Endodermal cell (in vitro differentiated cells): Measurements from ENCODE around the gene GCLC. TPM values are rescaled to one million over a fixed set of nuclear protein-coding genes. Genes with fewer than 3 reads are reported as not detected.

Experiments used
- DNase-seq: peaks from one replicate; pipeline ENCODE4 v3.0.0-alpha.2; 2017
- H3K27ac ChIP-seq: 2 replicates; pipeline ENCODE4 v1.5.1; 2013; ENCODE audit warnings: mild to moderate bottlenecking, low read depth, low read length, moderate library complexity
- H3K27me3 ChIP-seq: 2 replicates; pipeline ENCODE4 v1.6.1; 2013; ENCODE audit warnings: mild to moderate bottlenecking, low read length, moderate library complexity; ENCODE audit not compliant: insufficient read depth, control insufficient read depth, poor library complexity, severe bottlenecking
- H3K36me3 ChIP-seq: 2 replicates; pipeline ENCODE4 v1.7.0; 2013; ENCODE audit warnings: mild to moderate bottlenecking, low read length, moderate library complexity; ENCODE audit not compliant: control insufficient read depth, insufficient read depth
- H3K4me1 ChIP-seq: one replicate; pipeline ENCODE4 v1.7.0; 2013; ENCODE audit warnings: low read length; ENCODE audit not compliant: control insufficient read depth, insufficient read depth
- H3K4me3 ChIP-seq: 2 replicates; pipeline ENCODE4 v1.5.1; 2013; ENCODE audit warnings: mild to moderate bottlenecking, low read length, moderate library complexity
- H3K9ac ChIP-seq: 2 replicates; pipeline ENCODE4 v1.6.1; 2013; ENCODE audit warnings: mild to moderate bottlenecking, low read length, moderate library complexity; ENCODE audit not compliant: poor library complexity, severe bottlenecking; ENCODE audit errors: extremely low read depth
- H3K9me3 ChIP-seq: 2 replicates; pipeline ENCODE4 v1.6.1; 2013; ENCODE audit warnings: mild to moderate bottlenecking, low read length, moderate library complexity; ENCODE audit not compliant: control insufficient read depth
- H3K27ac Mint-ChIP-seq: 2 replicates; pipeline ENCODE4 v1.8.0; 2020; ENCODE audit warnings: mixed read lengths
- H3K27me3 Mint-ChIP-seq: 2 replicates; pipeline ENCODE4 v1.8.0; 2021; ENCODE audit warnings: mild to moderate bottlenecking, mixed read lengths; ENCODE audit not compliant: insufficient read depth
- H3K36me3 Mint-ChIP-seq: 2 replicates; pipeline ENCODE4 v1.8.0; 2020; ENCODE audit warnings: low read depth, mixed read lengths
- H3K4me1 Mint-ChIP-seq: 2 replicates; pipeline ENCODE4 v1.8.0; 2020; ENCODE audit warnings: mixed read lengths
- H3K4me3 Mint-ChIP-seq: 2 replicates; pipeline ENCODE4 v1.8.0; 2020; ENCODE audit warnings: mild to moderate bottlenecking, moderate library complexity, mixed read lengths
- H3K9me3 Mint-ChIP-seq: 2 replicates; pipeline ENCODE4 v1.8.0; 2020; ENCODE audit warnings: mild to moderate bottlenecking, mixed read lengths
- WGBS, 2 experiments: methylation state at CpG; one replicate each; pipeline versions ENCODE4 v1.1.5 to v1.1.7; 2013; ENCODE audit warnings: missing lambda C conversion rate in 2 of 2, mixed read lengths in 1 of 2; ENCODE audit not compliant: insufficient coverage in 1 of 2, insufficient read length in 1 of 2; 5-methylcytosine and 5-hydroxymethylcytosine counted together
- total RNA-seq, 2 donors: library from RNA; stranded (reverse); fragmentation: NEBNext Ultra II Directional in 1 of 2; extraction: Animal tissue kit (Norgen Biotek cat#: 25700) in 1 of 2; gene quantifications; 2 replicates in 1 of 2; 3 replicates in 1 of 2; pipeline ENCODE4 v1.2.1, GENCODE V29; 2021
- TF ChIP-seq, protein P1 (sequence below): fragments of 200-600 bp; sonication (generic); conservative IDR thresholded peaks from 2 replicates; pipeline ENCODE4 v1.5.0; 2021; ENCODE audit warnings: antibody characterized with exemption, mild to moderate bottlenecking

The GCLC gene
- total RNA-seq, 2 donors from 2014 or later, result 44.7 to 57.7 TPM

DNA sequence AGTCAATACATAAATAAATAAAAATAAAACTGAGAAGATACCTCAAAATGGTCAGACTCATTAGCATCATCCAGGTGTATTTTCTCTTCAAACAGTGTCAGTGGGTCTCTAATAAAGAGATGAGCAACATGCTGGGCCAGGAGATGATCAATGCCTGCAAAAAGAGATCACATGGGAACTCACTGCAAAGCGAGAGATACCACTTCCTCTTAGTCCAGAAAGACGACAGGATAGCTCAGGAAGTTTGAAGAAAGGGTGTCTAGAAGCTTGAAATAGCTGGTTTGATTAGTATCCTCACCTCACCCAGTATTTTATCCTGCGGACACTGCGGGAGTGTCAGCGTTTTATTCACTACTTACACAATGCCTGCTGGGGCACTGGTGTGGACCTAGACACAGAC is 38.0 kb downstream of the GCLC start:
- no peak overlapping the region for H3K27ac Mint-ChIP-seq
- Histone ChIP-seq H3K27me3 (no peaks in the 10 kb centered on the region), H3K4me3 (no peak overlapping the region), H3K27ac (no peak overlapping the region), H3K9me3 (no peaks in the 10 kb centered on the region), H3K36me3 (peaks cover 83% of the 10 kb centered on the region), H3K9ac (no peak overlapping the region), H3K4me1 (no peaks in the 10 kb centered on the region)
- H3K9me3 Mint-ChIP-seq, result no peaks in the 10 kb centered on the region
- DNase-seq, result no peak
- peaks cover 7% of the 10 kb centered on the region for H3K4me1 Mint-ChIP-seq
- 88 to 96% methylated on average over 4 to 5 of the region's 5 CpGs for WGBS, 2 experiments
- H3K4me3 Mint-ChIP-seq, result no peak overlapping the region
- H3K27me3 Mint-ChIP-seq, result no peaks in the 10 kb centered on the region
- peaks cover 80% of the 10 kb centered on the region for H3K36me3 Mint-ChIP-seq
- TF ChIP-seq, protein P1, sequence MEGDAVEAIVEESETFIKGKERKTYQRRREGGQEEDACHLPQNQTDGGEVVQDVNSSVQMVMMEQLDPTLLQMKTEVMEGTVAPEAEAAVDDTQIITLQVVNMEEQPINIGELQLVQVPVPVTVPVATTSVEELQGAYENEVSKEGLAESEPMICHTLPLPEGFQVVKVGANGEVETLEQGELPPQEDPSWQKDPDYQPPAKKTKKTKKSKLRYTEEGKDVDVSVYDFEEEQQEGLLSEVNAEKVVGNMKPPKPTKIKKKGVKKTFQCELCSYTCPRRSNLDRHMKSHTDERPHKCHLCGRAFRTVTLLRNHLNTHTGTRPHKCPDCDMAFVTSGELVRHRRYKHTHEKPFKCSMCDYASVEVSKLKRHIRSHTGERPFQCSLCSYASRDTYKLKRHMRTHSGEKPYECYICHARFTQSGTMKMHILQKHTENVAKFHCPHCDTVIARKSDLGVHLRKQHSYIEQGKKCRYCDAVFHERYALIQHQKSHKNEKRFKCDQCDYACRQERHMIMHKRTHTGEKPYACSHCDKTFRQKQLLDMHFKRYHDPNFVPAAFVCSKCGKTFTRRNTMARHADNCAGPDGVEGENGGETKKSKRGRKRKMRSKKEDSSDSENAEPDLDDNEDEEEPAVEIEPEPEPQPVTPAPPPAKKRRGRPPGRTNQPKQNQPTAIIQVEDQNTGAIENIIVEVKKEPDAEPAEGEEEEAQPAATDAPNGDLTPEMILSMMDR, result no peak

DNA sequence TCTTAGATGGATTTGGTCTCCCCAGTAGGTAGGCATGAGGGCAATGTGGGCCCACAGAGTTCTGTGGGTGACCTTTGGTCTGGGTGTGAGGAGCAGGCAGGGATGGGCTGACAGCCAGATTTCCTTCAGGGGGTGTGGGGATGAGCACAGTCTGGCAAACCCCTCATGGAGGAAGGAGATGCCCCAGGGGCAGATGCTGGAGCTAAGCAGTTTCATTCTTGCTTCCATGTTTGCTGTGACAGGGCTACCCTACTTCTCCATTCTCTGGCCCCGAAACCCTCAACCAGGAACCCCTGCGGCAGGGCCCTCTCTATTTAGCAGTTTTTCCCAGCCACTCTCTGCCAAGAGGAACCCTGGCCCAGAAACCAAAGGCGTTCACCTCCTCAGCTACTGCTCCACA is 40.4 kb downstream of the GCLC start:
- Histone ChIP-seq H3K9ac (no peak overlapping the region), H3K27me3 (no peaks in the 10 kb centered on the region), H3K27ac (no peak overlapping the region), H3K36me3 (peaks cover 88% of the 10 kb centered on the region), H3K4me1 (no peaks in the 10 kb centered on the region), H3K4me3 (no peak overlapping the region), H3K9me3 (no peaks in the 10 kb centered on the region)
- Mint-ChIP-seq H3K9me3 (no peaks in the 10 kb centered on the region), H3K27me3 (no peaks in the 10 kb centered on the region), H3K4me3 (no peak overlapping the region), H3K27ac (no peak overlapping the region), H3K4me1 (peaks cover 7% of the 10 kb centered on the region), H3K36me3 (peaks cover 80% of the 10 kb centered on the region)
- TF ChIP-seq, protein P1, result no peak
- 83 to 91% methylated on average over 1 to 3 of the region's 3 CpGs for WGBS, 2 experiments
- no peak for DNase-seq

DNA sequence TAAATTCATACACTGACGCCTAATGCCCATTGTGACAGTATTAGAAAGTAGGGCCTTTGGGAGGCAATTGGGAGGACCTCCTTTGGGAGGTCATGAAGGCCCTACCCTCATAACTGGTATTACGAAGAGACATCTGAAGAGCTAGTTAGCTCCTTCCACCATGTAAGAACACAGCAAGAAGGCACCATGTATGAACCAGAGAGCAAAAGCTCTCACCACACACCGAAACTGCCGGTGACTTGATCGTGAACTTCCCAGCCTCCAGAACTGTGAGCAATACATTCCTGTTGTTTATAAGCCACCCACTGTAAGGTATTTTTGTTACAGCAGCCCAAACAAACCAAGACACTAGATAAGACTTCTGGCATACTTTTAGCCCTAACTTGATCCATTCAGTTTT is 41.8 kb downstream of the GCLC start:
- 91 to 100% methylated on average over 2 to 5 of the region's 5 CpGs for WGBS, 2 experiments

More for the DNA sequence above, 41.8 kb downstream of the GCLC start:
- peaks cover 93% of the 10 kb centered on the region for H3K36me3 ChIP-seq
- no peak overlapping the region for H3K4me3 Mint-ChIP-seq
- no peak for DNase-seq
- no peaks in the 10 kb centered on the region for H3K27me3 ChIP-seq
- H3K4me1 ChIP-seq, result peaks cover 3% of the 10 kb centered on the region
- no peak overlapping the region for H3K27ac Mint-ChIP-seq
- H3K27ac ChIP-seq, result no peak overlapping the region
- H3K9me3 Mint-ChIP-seq, result no peaks in the 10 kb centered on the region
- H3K4me1 Mint-ChIP-seq, result peaks cover 6% of the 10 kb centered on the region
- H3K4me3 ChIP-seq, result no peak overlapping the region
- TF ChIP-seq, protein P1, result no peak
- no peaks in the 10 kb centered on the region for H3K27me3 Mint-ChIP-seq
- no peaks in the 10 kb centered on the region for H3K9me3 ChIP-seq
- peaks cover 81% of the 10 kb centered on the region for H3K36me3 Mint-ChIP-seq
- H3K9ac ChIP-seq, result no peak overlapping the region
